Measurements from ENCODE around the gene CRIM1.

Gene CRIM1

GRCh38 chr2:36409935-36410334, 54.4 kb downstream of the CRIM1 start:
- Histone ChIP-seq H2AK5ac (ENCODE audit: low read depth, low read length) (no peak overlapping the region), H3K79me1 (ENCODE audit: low read depth, low read length) (no peaks in the 10 kb centered on the region), H3K27me3 (ENCODE audit: control insufficient read depth in 3 of 3, insufficient read depth in 3 of 3, low read depth in 1 of 3, low read length in 3 of 3) (no peaks in the 10 kb centered on the region), H3K9me3 (replicated peaks in 1 of 2; ENCODE audit: control insufficient read depth in 2 of 2, insufficient read depth in 1 of 2, low read depth in 1 of 2, low read length in 2 of 2) (no peaks in the 10 kb centered on the region), H3K4ac (ENCODE audit: low read length) (no peak overlapping the region), H4K91ac (ENCODE audit: low read depth, low read length, poor library complexity) (no peak overlapping the region), H3K4me2 (ENCODE audit: insufficient read depth, low read length, poor library complexity, severe bottlenecking) (no peak overlapping the region), H3K36me3 (replicated peaks in 1 of 2; ENCODE audit: control insufficient read depth in 2 of 2, insufficient read depth in 2 of 2, low read length in 2 of 2) (no peaks in the 10 kb centered on the region), H2BK15ac (ENCODE audit: low read length) (no peak overlapping the region), H2BK5ac (ENCODE audit: low read length) (no peak overlapping the region), H4K8ac (ENCODE audit: low read depth, low read length) (no peak overlapping the region), H2BK120ac (ENCODE audit: low read depth, low read length) (no peak overlapping the region), H3K14ac (ENCODE audit: low read length) (no peak overlapping the region), H2AFZ (ENCODE audit: low read length) (no peak overlapping the region), H3K27ac (replicated peaks; ENCODE audit: low read length) (no peak overlapping the region), H3K18ac (ENCODE audit: low read length) (no peak overlapping the region), H3K4me1 (ENCODE audit: control insufficient read depth in 2 of 2, insufficient read depth in 1 of 2, low read depth in 1 of 2, low read length in 2 of 2) (peaks cover 0 to 8% of the 10 kb centered on the region in 2 donors), H3K4me3 (ENCODE audit: low read length in 2 of 2) (no peak overlapping the region), H3K9ac (ENCODE audit: low read depth, low read length, poor library complexity) (no peak overlapping the region), H3K23ac (ENCODE audit: low read depth, low read length, poor library complexity) (no peak overlapping the region), H2BK12ac (ENCODE audit: low read length) (no peak overlapping the region)
- no CpG with 5 or more reads among the region's 4 CpGs for WGBS, 2 donors (ENCODE audit: extremely low coverage in 2 of 2, insufficient read length in 2 of 2, insufficient replicate concordance in 1 of 2)
- DNase-seq (ENCODE audit: low spot score): no peak

- Histone ChIP-seq H3K4me2 (ENCODE audit: insufficient read depth, low read length, poor library complexity, severe bottlenecking) (no peak overlapping the region), H3K27me3 (ENCODE audit: control insufficient read depth in 3 of 3, insufficient read depth in 3 of 3, low read depth in 1 of 3, low read length in 3 of 3) (no peaks in the 10 kb centered on the region), H3K9me3 (replicated peaks in 1 of 2; ENCODE audit: control insufficient read depth in 2 of 2, insufficient read depth in 1 of 2, low read depth in 1 of 2, low read length in 2 of 2) (no peaks in the 10 kb centered on the region), H3K79me1 (ENCODE audit: low read depth, low read length) (no peaks in the 10 kb centered on the region), H4K8ac (ENCODE audit: low read depth, low read length) (no peak overlapping the region), H2BK120ac (ENCODE audit: low read depth, low read length) (no peak overlapping the region), H3K9ac (ENCODE audit: low read depth, low read length, poor library complexity) (no peak overlapping the region), H4K91ac (ENCODE audit: low read depth, low read length, poor library complexity) (no peak overlapping the region), H2BK12ac (ENCODE audit: low read length) (no peak overlapping the region), H3K4ac (ENCODE audit: low read length) (no peak overlapping the region), H3K27ac (replicated peaks; ENCODE audit: low read length) (no peak overlapping the region), H3K4me1 (ENCODE audit: control insufficient read depth in 2 of 2, insufficient read depth in 1 of 2, low read depth in 1 of 2, low read length in 2 of 2) (peaks cover 0 to 8% of the 10 kb centered on the region in 2 donors), H3K23ac (ENCODE audit: low read depth, low read length, poor library complexity) (no peak overlapping the region), H3K4me3 (ENCODE audit: low read length in 2 of 2) (no peak overlapping the region), H2AK5ac (ENCODE audit: low read depth, low read length) (no peak overlapping the region), H2AFZ (ENCODE audit: low read length) (no peak overlapping the region), H2BK15ac (ENCODE audit: low read length) (no peak overlapping the region), H3K36me3 (replicated peaks in 1 of 2; ENCODE audit: control insufficient read depth in 2 of 2, insufficient read depth in 2 of 2, low read length in 2 of 2) (no peaks in the 10 kb centered on the region), H3K18ac (ENCODE audit: low read length) (no peak overlapping the region), H2BK5ac (ENCODE audit: low read length) (no peak overlapping the region), H3K14ac (ENCODE audit: low read length) (no peak overlapping the region)
- no CpG with 5 or more reads among the region's 4 CpGs for WGBS, 2 donors (ENCODE audit: extremely low coverage in 2 of 2, insufficient read length in 2 of 2, insufficient replicate concordance in 1 of 2)
- DNase-seq (ENCODE audit: low spot score): no peak
Measured at GRCh38 chr2:36410681-36411080, 55.1 kb downstream of the CRIM1 start.

GRCh38 chr2:36411962-36412444, 56.4 kb downstream of the CRIM1 start:
- Histone ChIP-seq H3K27me3 (ENCODE audit: control insufficient read depth in 3 of 3, insufficient read depth in 3 of 3, low read depth in 1 of 3, low read length in 3 of 3) (no peaks in the 10 kb centered on the region), H2BK5ac (ENCODE audit: low read length) (no peak overlapping the region), H3K18ac (ENCODE audit: low read length) (no peak overlapping the region), H3K36me3 (replicated peaks in 1 of 2; ENCODE audit: control insufficient read depth in 2 of 2, insufficient read depth in 2 of 2, low read length in 2 of 2) (no peaks in the 10 kb centered on the region), H4K8ac (ENCODE audit: low read depth, low read length) (no peak overlapping the region), H3K23ac (ENCODE audit: low read depth, low read length, poor library complexity) (no peak overlapping the region), H3K79me1 (ENCODE audit: low read depth, low read length) (no peaks in the 10 kb centered on the region), H3K27ac (replicated peaks; ENCODE audit: low read length) (no peak overlapping the region), H3K4me2 (ENCODE audit: insufficient read depth, low read length, poor library complexity, severe bottlenecking) (no peak overlapping the region), H2BK120ac (ENCODE audit: low read depth, low read length) (no peak overlapping the region), H4K91ac (ENCODE audit: low read depth, low read length, poor library complexity) (no peak overlapping the region), H3K4me1 (ENCODE audit: control insufficient read depth in 2 of 2, insufficient read depth in 1 of 2, low read depth in 1 of 2, low read length in 2 of 2) (peaks cover 0 to 8% of the 10 kb centered on the region in 2 donors), H3K4ac (ENCODE audit: low read length) (no peak overlapping the region), H3K14ac (ENCODE audit: low read length) (no peak overlapping the region), H2BK15ac (ENCODE audit: low read length) (no peak overlapping the region), H3K9me3 (replicated peaks in 1 of 2; ENCODE audit: control insufficient read depth in 2 of 2, insufficient read depth in 1 of 2, low read depth in 1 of 2, low read length in 2 of 2) (no peaks in the 10 kb centered on the region), H2AFZ (ENCODE audit: low read length) (no peak overlapping the region), H3K4me3 (ENCODE audit: low read length in 2 of 2) (no peak overlapping the region), H2BK12ac (ENCODE audit: low read length) (no peak overlapping the region), H2AK5ac (ENCODE audit: low read depth, low read length) (no peak overlapping the region), H3K9ac (ENCODE audit: low read depth, low read length, poor library complexity) (no peak overlapping the region)
- no peak for DNase-seq (ENCODE audit: low spot score)
- WGBS, 2 donors (ENCODE audit: extremely low coverage in 2 of 2, insufficient read length in 2 of 2, insufficient replicate concordance in 1 of 2): no CpG with 5 or more reads among the region's 11 CpGs

DNA sequence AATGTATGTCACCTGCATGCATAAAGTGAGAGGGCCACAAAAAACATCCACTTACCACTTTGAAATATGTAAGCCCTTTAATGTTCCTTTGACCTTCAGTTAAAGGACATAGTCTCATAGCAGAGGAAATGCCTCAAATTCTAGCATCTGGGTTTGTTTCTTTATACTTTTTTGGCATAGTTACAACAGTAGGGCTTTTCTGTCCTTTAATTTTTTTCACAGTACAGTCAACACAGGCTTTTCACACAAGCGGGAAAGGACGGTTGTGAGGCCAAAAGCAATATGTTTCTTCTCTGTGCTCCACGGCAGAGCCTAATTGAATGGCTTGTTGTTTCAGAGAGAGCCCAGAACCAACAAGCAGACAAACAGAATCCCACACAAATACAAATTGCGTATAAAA, 57.6 kb downstream of the CRIM1 start:
- no peak overlapping the region for H3K14ac ChIP-seq (ENCODE audit: low read length)
- no peak overlapping the region for H3K9ac ChIP-seq (ENCODE audit: low read depth, low read length, poor library complexity)
- no peak overlapping the region for H2AFZ ChIP-seq (ENCODE audit: low read length)
- no peak overlapping the region for H2BK15ac ChIP-seq (ENCODE audit: low read length)
- H2BK120ac ChIP-seq (ENCODE audit: low read depth, low read length): no peak overlapping the region
- no peak overlapping the region for H2AK5ac ChIP-seq (ENCODE audit: low read depth, low read length)
- no peak overlapping the region for H2BK5ac ChIP-seq (ENCODE audit: low read length)
- no peaks in the 10 kb centered on the region for H3K79me1 ChIP-seq (ENCODE audit: low read depth, low read length)
- no peak overlapping the region for H4K8ac ChIP-seq (ENCODE audit: low read depth, low read length)
- no peak overlapping the region for H3K4me2 ChIP-seq (ENCODE audit: insufficient read depth, low read length, poor library complexity, severe bottlenecking)
- no peak overlapping the region for H3K23ac ChIP-seq (ENCODE audit: low read depth, low read length, poor library complexity)
- no peaks in the 10 kb centered on the region for H3K27me3 ChIP-seq (ENCODE audit: control insufficient read depth in 3 of 3, insufficient read depth in 3 of 3, low read depth in 1 of 3, low read length in 3 of 3)
- H3K36me3 ChIP-seq (replicated peaks in 1 of 2; ENCODE audit: control insufficient read depth in 2 of 2, insufficient read depth in 2 of 2, low read length in 2 of 2): no peaks in the 10 kb centered on the region
- H3K27ac ChIP-seq (replicated peaks; ENCODE audit: low read length): no peak overlapping the region
- H2BK12ac ChIP-seq (ENCODE audit: low read length): no peak overlapping the region
- DNase-seq (ENCODE audit: low spot score): no peak
- no peak overlapping the region for H3K4me3 ChIP-seq (ENCODE audit: low read length in 2 of 2)
- no peak overlapping the region for H3K4ac ChIP-seq (ENCODE audit: low read length)
- H3K4me1 ChIP-seq (ENCODE audit: control insufficient read depth in 2 of 2, insufficient read depth in 1 of 2, low read depth in 1 of 2, low read length in 2 of 2): peaks cover 0 to 5% of the 10 kb centered on the region in 2 donors
- no CpG with 5 or more reads among the region's 4 CpGs for WGBS, 2 donors (ENCODE audit: extremely low coverage in 2 of 2, insufficient read length in 2 of 2, insufficient replicate concordance in 1 of 2)
- H3K9me3 ChIP-seq (replicated peaks in 1 of 2; ENCODE audit: control insufficient read depth in 2 of 2, insufficient read depth in 1 of 2, low read depth in 1 of 2, low read length in 2 of 2): no peaks in the 10 kb centered on the region
- no peak overlapping the region for H4K91ac ChIP-seq (ENCODE audit: low read depth, low read length, poor library complexity)
- no peak overlapping the region for H3K18ac ChIP-seq (ENCODE audit: low read length)
